OCI-LY3 (cell line): Measurements from ENCODE around the gene GSC2.

ENCODE experiments used
- EZH2phosphoT487 ChIP-seq: fragments of 200-600 bp; shearing (Covaris generic); IDR thresholded peaks from 2 replicates; pipeline ENCODE4 v1.6.1; 2018; ENCODE audit warnings: antibody characterized with exemption, mixed run types, low read depth
- TF ChIP-seq, protein P1 (sequence below): fragments of 200-600, 300-600 bp; sonication (generic); IDR thresholded peaks from 2 replicates; pipeline ENCODE4 v1.5.1; 2014; ENCODE audit warnings: antibody characterized with exemption, low read length, low read depth

- TF ChIP-seq, protein P1, sequence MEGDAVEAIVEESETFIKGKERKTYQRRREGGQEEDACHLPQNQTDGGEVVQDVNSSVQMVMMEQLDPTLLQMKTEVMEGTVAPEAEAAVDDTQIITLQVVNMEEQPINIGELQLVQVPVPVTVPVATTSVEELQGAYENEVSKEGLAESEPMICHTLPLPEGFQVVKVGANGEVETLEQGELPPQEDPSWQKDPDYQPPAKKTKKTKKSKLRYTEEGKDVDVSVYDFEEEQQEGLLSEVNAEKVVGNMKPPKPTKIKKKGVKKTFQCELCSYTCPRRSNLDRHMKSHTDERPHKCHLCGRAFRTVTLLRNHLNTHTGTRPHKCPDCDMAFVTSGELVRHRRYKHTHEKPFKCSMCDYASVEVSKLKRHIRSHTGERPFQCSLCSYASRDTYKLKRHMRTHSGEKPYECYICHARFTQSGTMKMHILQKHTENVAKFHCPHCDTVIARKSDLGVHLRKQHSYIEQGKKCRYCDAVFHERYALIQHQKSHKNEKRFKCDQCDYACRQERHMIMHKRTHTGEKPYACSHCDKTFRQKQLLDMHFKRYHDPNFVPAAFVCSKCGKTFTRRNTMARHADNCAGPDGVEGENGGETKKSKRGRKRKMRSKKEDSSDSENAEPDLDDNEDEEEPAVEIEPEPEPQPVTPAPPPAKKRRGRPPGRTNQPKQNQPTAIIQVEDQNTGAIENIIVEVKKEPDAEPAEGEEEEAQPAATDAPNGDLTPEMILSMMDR: no peak
- no peak for TF ChIP-seq EZH2phosphoT487
Measured at GRCh38 chr22:19131685-19132015, 18.4 kb downstream of the GSC2 start.
